ENCODE measurements around the gene FAM3D.

DNA sequence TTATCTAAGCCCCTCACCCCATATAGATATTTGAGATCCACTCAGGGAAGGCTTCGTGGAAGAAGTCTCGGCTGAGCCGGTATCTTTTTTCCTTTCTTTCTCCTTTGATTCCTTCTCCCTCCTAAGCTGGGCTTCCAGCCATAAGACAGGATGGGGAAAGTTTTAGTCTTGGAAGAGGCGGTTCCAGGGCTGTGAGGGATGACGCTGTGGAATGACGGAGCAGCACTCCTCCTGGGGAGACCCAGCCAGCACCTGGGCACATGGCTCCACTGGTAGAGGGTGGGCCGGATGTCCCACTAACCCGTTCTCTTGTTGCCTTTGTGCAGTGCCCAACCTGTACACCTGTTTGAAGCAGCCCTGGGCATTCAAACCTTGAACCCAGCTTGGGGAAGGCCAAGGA is 46.2 kb downstream of the FAM3D start:
- TF ChIP-seq EZH2 (IDR thresholded peaks at IDR 0.05), result no peak
- TF ChIP-seq, protein P1, sequence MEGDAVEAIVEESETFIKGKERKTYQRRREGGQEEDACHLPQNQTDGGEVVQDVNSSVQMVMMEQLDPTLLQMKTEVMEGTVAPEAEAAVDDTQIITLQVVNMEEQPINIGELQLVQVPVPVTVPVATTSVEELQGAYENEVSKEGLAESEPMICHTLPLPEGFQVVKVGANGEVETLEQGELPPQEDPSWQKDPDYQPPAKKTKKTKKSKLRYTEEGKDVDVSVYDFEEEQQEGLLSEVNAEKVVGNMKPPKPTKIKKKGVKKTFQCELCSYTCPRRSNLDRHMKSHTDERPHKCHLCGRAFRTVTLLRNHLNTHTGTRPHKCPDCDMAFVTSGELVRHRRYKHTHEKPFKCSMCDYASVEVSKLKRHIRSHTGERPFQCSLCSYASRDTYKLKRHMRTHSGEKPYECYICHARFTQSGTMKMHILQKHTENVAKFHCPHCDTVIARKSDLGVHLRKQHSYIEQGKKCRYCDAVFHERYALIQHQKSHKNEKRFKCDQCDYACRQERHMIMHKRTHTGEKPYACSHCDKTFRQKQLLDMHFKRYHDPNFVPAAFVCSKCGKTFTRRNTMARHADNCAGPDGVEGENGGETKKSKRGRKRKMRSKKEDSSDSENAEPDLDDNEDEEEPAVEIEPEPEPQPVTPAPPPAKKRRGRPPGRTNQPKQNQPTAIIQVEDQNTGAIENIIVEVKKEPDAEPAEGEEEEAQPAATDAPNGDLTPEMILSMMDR (IDR thresholded peaks at IDR 0.05), result no peak
- TF ChIP-seq EZH2phosphoT487 (IDR thresholded peaks at IDR 0.05), result no peak
